DMS114 treated with DMSO at 0.1 percent for 48 hours (cell line): Measurements from ENCODE around the gene COPRS.

Source experiments
- DNase-seq: peaks from one replicate; lab custom pipeline; 2025; ENCODE audit not compliant: unreplicated experiment; lab: John Stamatoyannopoulos, UW

The COPRS gene

GRCh38 chr17:31858642-31859486 is at the start of gene COPRS:
Gene COPRS (minus strand): TSS chr17:31859244. CDS start chr17:31859199, 45 bp downstream.
- peak; percentile 50 for DNase-seq

GRCh38 chr17:31908386-31908785 is 49.3 kb upstream of the COPRS start:
- no peak for DNase-seq

DNA sequence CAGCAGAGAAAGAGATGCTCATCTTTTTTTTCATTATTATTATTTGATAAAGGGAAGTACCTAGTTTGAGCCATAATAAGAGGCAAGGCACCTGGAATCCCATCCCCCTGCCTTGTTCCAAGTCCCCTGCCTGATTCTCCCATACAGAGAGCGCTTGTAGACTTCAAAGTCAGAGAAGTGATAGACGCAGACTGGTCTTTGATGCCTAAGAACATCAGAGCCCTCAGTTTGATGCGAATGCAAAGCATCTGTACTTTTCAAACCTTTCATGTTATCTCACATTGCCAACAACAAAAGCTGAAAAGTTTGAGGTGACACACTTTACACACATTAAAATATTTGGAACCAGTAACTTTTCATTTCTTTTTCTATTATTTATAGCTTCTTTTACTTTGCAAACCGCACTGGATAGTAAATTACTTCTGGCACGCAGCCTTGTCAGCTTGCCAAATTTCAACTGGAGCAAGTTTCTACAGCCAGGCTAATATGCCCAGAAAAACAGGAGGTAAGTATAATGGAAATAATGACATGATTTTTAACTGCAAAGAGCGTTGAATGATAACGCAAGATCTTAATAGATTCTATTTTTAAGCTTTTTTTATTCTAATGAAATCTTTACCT is 48.4 kb upstream of the COPRS start:
- DNase-seq, result no peak

GRCh38 chr17:31903401-31903800 is 44.4 kb upstream of the COPRS start:
- DNase-seq, result no peak

GRCh38 chr17:31902693-31903092 is 43.6 kb upstream of the COPRS start:
- no peak for DNase-seq

DNA sequence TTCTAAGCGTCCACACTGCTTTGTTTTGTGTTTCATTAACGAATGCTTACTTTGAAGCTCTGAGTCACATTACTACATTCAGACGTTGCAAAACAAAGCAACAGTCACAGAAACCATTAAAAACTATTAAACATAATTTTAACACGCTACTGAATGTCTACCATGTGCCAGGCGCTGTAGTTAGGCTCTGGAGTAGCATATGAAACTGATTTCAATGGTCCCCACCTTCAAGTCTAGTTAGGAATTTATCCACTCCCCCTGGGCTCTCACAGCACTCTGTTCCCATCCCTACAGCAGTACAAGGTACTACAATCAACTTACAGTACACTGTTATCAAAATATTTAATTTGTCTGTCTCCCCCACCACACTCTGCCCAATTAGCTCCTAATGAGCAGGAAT is 41.8 kb upstream of the COPRS start:
- no peak for DNase-seq

GRCh38 chr17:31888124-31888523 is 29.1 kb upstream of the COPRS start:
- no peak for DNase-seq

DNA sequence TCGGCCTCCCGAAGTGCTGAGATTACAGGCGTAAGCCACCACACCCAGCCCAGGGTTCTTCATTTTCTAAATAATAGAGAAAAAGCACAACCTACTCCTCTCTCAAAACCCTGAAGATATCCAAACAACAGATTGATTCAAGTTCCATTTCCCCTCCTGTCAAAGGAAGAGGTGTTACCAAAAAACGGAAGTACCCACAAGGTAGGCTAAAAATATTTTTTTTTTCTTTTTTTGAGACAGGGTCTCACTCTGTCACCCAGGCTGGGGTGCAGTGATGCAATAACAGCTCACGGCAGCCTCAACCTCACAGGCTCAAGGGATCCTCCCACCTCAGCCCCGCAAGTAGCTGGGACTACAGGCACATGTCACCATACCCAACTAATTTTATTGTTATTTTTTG is 23.5 kb upstream of the COPRS start:
- no peak for DNase-seq

GRCh38 chr17:31880311-31880710 is 21.3 kb upstream of the COPRS start:
- no peak for DNase-seq

- no peak for DNase-seq
These were observed 19.6 kb upstream of the COPRS start for GRCh38 chr17:31878703-31879073.

- no peak for DNase-seq
These were observed 19.1 kb upstream of the COPRS start for GRCh38 chr17:31877911-31878702.

GRCh38 chr17:31877341-31877740 is 18.3 kb upstream of the COPRS start:
- no peak for DNase-seq

GRCh38 chr17:31875081-31875480 is 16.0 kb upstream of the COPRS start:
- DNase-seq, result no peak

GRCh38 chr17:31869797-31870568 is 10.9 kb upstream of the COPRS start:
- no peak for DNase-seq

- no peak for DNase-seq
These were observed 10.0 kb upstream of the COPRS start for GRCh38 chr17:31869031-31869430.

DNA sequence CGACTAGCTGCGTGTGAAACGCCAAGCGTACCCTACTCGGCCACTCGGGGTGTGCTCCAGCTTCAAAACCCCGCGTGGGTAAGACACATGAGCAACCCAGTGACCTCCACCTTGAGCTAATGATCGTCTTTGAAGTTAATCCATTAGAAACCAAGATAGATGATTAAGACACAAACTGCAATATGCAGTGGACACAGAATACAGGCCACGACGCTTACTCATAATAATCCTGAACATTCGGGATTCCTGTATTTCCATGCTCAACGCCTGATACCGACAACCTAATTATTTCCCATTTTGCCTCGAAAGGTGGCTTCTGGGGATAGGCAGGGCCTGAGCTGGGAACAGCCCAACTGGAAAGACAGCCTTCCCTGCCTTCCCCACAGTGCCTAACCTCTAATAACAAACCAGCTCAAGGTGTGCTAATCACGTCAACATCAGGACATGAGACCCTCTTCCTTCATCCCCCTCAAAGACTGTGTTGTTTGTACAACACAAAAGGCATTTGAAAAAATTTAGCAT is 504 bp upstream of the COPRS start:
- DNase-seq, result no peak

DNA sequence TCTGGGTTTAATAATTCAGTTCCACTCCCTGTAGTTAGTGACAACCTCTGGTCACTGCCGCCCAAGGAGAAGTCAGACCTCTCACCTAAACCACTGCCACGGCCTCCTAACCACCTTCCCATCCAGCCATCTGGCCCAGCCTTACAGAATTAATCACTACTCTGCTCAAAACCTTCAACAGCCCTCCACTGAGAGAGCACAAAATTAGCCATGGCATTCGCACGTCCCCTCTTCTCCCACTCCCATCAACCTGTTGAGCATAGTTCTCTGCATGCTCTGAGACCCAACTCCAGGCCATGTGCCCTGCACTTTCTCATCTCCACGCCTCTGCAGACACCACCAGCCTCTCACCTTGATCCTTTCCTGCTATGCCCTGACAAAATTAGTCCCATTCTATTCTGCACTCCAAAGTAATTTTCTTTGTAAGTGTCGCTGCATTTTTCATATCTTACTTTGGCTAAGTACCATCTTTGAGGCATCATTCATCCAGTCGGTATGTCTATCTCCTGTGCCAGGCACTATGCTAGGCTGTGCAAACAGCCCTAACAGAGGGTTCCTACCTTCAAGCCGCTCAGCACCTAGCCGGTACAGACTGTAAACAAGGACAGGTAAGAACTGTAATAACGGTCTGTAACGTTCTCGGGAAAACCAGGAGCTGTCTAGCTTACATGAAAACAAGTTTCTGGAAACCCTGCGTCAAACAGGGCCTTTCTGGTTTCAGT is 963 bp downstream of the COPRS start:
- DNase-seq, result no peak

GRCh38 chr17:31856750-31857149 is 2.3 kb downstream of the COPRS start:
- no peak for DNase-seq

- DNase-seq, result no peak
These were observed 4.4 kb downstream of the COPRS start for GRCh38 chr17:31854672-31855071.

- DNase-seq, result no peak
These were observed 5.1 kb downstream of the COPRS start for GRCh38 chr17:31853911-31854470.
